HG03469 (cell line): ENCODE data around the gene CWF19L2.

ENCODE experiments used
- ATAC-seq: cut with Tn5 transposase; IDR thresholded peaks from one replicate; pipeline ENCODE4 v1.9.1; 2021; ENCODE audit warnings: mild to moderate bottlenecking, moderate library complexity, moderate number of reproducible peaks; ENCODE audit not compliant: unreplicated experiment

CWF19L2 gene

DNA sequence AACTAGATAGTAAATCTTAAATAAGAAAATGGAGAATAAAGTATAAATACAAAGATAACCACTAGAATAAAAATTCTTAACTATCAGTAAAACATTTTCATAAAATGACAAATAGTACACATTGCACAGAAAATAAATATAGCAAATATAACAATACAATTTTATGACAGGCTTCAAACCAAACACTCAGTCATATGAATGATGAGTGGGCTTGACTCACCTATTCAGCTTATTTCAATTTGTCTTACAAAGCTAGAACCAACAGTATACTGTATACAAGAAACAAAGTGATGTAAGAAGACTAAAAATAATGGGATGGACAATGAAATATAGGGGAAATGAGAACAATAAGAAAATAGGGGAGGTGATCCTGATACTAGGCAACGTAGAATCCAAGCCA is 141.2 kb downstream of the CWF19L2 start:
- no peak for ATAC-seq

DNA sequence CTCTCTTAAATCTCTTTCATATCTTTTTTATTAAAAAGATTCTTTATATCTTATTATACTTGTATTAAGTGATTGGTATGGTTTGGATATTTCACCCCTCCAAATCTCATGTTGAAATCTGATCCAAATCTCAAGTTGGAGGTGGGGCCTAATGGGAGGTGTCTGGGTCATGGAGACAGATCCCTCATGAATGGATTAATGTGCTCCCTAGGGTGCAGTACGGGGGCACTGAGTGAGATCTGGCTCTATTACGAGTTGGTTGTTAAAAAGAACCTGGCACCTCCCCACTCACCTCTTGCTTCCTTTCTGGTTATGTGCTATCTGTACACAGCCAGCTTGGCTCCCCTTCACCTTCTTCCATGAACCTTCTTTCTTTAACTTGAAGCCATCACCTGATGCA is 149.6 kb downstream of the CWF19L2 start:
- no peak for ATAC-seq

DNA sequence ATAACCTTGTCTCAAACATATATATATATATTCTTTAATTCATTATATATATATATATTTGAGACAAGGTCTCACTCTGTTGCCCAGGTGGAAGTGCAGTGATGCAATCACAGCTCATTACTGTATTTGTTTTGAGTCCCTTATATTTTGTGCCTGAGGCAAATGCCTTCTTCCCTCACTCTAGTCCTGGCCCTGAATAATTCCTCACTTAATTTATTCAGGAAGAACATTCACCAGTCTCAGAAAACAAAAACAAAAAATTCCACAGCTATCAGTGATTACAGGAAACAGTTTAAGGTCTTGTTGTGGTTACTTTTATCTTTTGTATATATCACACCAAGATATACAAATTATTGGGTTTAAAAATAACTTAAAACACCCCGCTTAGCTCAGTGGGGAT is 155.7 kb downstream of the CWF19L2 start:
- no peak for ATAC-seq

DNA sequence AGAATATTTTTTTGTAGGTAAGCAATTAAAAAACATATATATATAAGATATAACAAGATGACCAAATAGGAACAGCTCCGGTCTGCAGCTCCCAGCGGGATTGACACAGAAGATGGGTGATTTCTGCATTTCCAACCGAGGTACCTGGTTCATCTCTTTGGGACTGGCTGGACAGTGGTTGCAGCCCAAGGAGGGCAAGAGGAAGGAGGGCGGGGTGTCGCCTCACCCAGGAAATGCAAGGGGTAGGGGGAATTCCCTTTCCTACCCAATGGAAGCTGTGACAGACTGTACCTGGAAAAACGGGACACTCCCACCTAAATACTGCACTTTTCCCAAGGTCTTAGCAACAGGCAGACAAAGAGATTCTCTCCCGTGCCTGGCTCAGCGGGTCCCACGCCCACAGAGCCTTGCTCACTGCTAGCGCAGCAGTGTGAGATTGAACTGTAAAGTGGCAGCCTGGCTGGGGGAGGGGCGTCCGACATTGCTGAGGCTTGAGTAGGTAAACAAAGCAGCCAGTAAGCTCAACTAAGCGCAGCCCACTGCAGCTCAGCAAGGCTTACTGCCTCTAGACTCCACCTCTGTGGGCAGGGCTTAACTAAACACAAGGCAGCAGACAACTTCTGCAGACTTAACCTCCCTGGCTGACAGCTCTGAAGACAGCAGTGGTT is 163.8 kb downstream of the CWF19L2 start:
- no peak for ATAC-seq

- ATAC-seq, result no peak
These were observed 175.4 kb downstream of the CWF19L2 start for GRCh38 chr11:107282195-107282594.
